ENCODE results near the gene SRD5A1.

The SRD5A1 gene

GRCh38 chr5:6652025-6652424 lies 18.8 kb downstream of the SRD5A1 start:
- no peaks in the 10 kb centered on the region for H3K9me3 ChIP-seq (ENCODE audit: control insufficient read depth, low read length)
- peaks cover under 1% of the 10 kb centered on the region for H3K79me2 ChIP-seq
- no peak overlapping the region for H3K9ac ChIP-seq
- no peak overlapping the region for H3K27ac ChIP-seq
- H2AFZ ChIP-seq, result no peak overlapping the region
- H3K4me1 ChIP-seq, result no peaks in the 10 kb centered on the region
- no peak overlapping the region for H3K4me2 ChIP-seq (ENCODE audit: low read length)
- TF ChIP-seq, protein P1, sequence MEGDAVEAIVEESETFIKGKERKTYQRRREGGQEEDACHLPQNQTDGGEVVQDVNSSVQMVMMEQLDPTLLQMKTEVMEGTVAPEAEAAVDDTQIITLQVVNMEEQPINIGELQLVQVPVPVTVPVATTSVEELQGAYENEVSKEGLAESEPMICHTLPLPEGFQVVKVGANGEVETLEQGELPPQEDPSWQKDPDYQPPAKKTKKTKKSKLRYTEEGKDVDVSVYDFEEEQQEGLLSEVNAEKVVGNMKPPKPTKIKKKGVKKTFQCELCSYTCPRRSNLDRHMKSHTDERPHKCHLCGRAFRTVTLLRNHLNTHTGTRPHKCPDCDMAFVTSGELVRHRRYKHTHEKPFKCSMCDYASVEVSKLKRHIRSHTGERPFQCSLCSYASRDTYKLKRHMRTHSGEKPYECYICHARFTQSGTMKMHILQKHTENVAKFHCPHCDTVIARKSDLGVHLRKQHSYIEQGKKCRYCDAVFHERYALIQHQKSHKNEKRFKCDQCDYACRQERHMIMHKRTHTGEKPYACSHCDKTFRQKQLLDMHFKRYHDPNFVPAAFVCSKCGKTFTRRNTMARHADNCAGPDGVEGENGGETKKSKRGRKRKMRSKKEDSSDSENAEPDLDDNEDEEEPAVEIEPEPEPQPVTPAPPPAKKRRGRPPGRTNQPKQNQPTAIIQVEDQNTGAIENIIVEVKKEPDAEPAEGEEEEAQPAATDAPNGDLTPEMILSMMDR (IDR thresholded peaks at IDR 0.05), result no peak
- no peak overlapping the region for H3K4me3 ChIP-seq (ENCODE audit: low read depth, low read length)
- no peaks in the 10 kb centered on the region for H3K27me3 ChIP-seq (ENCODE audit: control insufficient read depth, insufficient read depth, low read length)
- no peaks in the 10 kb centered on the region for H3K36me3 ChIP-seq (ENCODE audit: control insufficient read depth, insufficient read depth, low read length)

GRCh38 chr5:6655432-6655831 lies 22.2 kb downstream of the SRD5A1 start:
- no peak overlapping the region for H3K9ac ChIP-seq
- H3K27ac ChIP-seq, result no peak overlapping the region
- H2AFZ ChIP-seq, result no peak overlapping the region
- no peaks in the 10 kb centered on the region for H3K79me2 ChIP-seq
- no peaks in the 10 kb centered on the region for H3K27me3 ChIP-seq (ENCODE audit: control insufficient read depth, insufficient read depth, low read length)
- no peaks in the 10 kb centered on the region for H3K36me3 ChIP-seq (ENCODE audit: control insufficient read depth, insufficient read depth, low read length)
- H3K4me3 ChIP-seq (ENCODE audit: low read depth, low read length), result no peak overlapping the region
- TF ChIP-seq, protein P1 (IDR thresholded peaks at IDR 0.05), result no peak
- H3K4me2 ChIP-seq (ENCODE audit: low read length), result no peak overlapping the region
- no peaks in the 10 kb centered on the region for H3K9me3 ChIP-seq (ENCODE audit: control insufficient read depth, low read length)
- no peaks in the 10 kb centered on the region for H3K4me1 ChIP-seq

DNA sequence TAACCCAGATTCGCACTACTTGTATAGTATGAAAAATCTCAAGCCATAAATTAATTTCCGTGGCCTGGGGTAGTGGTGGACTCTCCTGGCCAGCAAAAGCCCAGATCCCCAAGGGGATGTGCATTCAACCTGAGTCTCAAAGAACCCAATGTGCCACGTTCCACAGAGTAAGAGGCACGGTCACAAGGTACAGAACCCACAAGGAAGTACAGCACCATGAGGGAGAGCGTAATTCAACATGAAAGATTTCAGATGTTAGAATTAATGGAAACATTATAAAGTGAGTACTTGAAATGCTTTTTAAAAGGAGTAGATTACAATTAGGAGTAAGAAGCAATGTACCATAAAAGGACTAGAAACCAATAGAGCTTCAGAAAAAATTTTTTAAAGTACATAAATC lies 23.4 kb downstream of the SRD5A1 start:
- Histone ChIP-seq H2AFZ (no peak overlapping the region), H3K27ac (no peak overlapping the region), H3K4me2 (ENCODE audit: low read length) (no peak overlapping the region), H3K27me3 (ENCODE audit: control insufficient read depth, insufficient read depth, low read length) (no peaks in the 10 kb centered on the region), H3K79me2 (no peaks in the 10 kb centered on the region), H3K9me3 (ENCODE audit: control insufficient read depth, low read length) (no peaks in the 10 kb centered on the region), H3K4me3 (ENCODE audit: low read depth, low read length) (no peak overlapping the region), H3K4me1 (no peaks in the 10 kb centered on the region), H3K9ac (no peak overlapping the region), H3K36me3 (ENCODE audit: control insufficient read depth, insufficient read depth, low read length) (no peaks in the 10 kb centered on the region)
- TF ChIP-seq, protein P1 (IDR thresholded peaks at IDR 0.05), result no peak

- Histone ChIP-seq H3K27me3 (ENCODE audit: control insufficient read depth, insufficient read depth, low read length) (no peaks in the 10 kb centered on the region), H3K4me1 (no peaks in the 10 kb centered on the region), H3K27ac (no peak overlapping the region), H3K9me3 (ENCODE audit: control insufficient read depth, low read length) (no peaks in the 10 kb centered on the region), H3K79me2 (no peaks in the 10 kb centered on the region), H3K36me3 (ENCODE audit: control insufficient read depth, insufficient read depth, low read length) (no peaks in the 10 kb centered on the region), H3K9ac (no peak overlapping the region), H3K4me2 (ENCODE audit: low read length) (no peak overlapping the region), H3K4me3 (ENCODE audit: low read depth, low read length) (no peak overlapping the region), H2AFZ (no peak overlapping the region)
- TF ChIP-seq, protein P1 (IDR thresholded peaks at IDR 0.05), result no peak
Measured at GRCh38 chr5:6659941-6660684, 26.9 kb downstream of the SRD5A1 start.

DNA sequence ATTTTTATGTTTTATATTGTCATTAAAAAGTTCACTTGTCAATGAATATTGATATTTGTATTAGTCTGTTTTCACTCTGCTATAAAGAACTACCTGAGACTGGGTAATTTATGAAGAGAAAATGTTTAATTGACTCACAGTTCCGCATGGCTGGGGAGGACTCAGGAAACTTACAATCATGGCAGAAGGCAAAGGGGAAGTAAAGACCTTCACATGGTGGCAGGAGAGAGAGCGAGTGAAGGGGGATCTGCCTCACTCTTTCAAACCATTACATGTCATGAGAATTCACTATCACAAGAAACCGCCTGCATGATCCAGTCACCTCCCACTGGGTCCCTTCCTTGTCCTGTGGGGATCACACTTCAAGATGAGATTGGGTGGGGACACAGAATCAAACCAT lies 27.4 kb downstream of the SRD5A1 start:
- H3K4me3 ChIP-seq (ENCODE audit: low read depth, low read length), result no peak overlapping the region

More for the DNA sequence above, 27.4 kb downstream of the SRD5A1 start:
- Histone ChIP-seq H3K9ac (no peak overlapping the region), H3K36me3 (ENCODE audit: control insufficient read depth, insufficient read depth, low read length) (no peaks in the 10 kb centered on the region), H2AFZ (no peak overlapping the region), H3K27ac (no peak overlapping the region), H3K4me2 (ENCODE audit: low read length) (no peak overlapping the region), H3K4me1 (no peaks in the 10 kb centered on the region), H3K9me3 (ENCODE audit: control insufficient read depth, low read length) (no peaks in the 10 kb centered on the region), H3K79me2 (no peaks in the 10 kb centered on the region), H3K27me3 (ENCODE audit: control insufficient read depth, insufficient read depth, low read length) (no peaks in the 10 kb centered on the region)
- TF ChIP-seq, protein P1 (IDR thresholded peaks at IDR 0.05), result no peak
